ENCODE measurements around the gene MATN4. TPM values are rescaled to one million over a fixed set of nuclear protein-coding genes. Genes with fewer than 3 reads are reported as not detected.

Gene MATN4
- total RNA-seq, 1 experiment from 2014 or later = 0.64 TPM

- ATAC-seq (no peak), DNase-seq (ENCODE audit: low read depth, low spot score) (no peak)
- H3K4me3 ChIP-seq (replicated peaks in 1 of 2; ENCODE audit: low read depth in 1 of 2, low read length in 2 of 2) = no peak overlapping the region
- H3K9me3 ChIP-seq (ENCODE audit: control insufficient read depth in 1 of 2, insufficient read depth in 1 of 2, low read depth in 1 of 2, low read length in 2 of 2) = no peaks in the 10 kb centered on the region
- TF ChIP-seq CTCF (IDR thresholded peaks at IDR 0.05 in 2 of 3, conservative IDR thresholded peaks at IDR 0.05 in 1 of 3; ENCODE audit: borderline replicate concordance in 1 of 3, insufficient read depth in 1 of 3, low read depth in 2 of 3, low read length in 2 of 3) (no peak), TCF7L2 (IDR thresholded peaks at IDR 0.05; ENCODE audit: borderline replicate concordance, extremely low read depth, insufficient read depth, insufficient read length) (no peak), EZH2phosphoT487 (IDR thresholded peaks at IDR 0.05; ENCODE audit: borderline replicate concordance) (no peak), POLR2AphosphoS5 (IDR thresholded peaks at IDR 0.05; ENCODE audit: low read depth, low read length) (no peak)
- TF ChIP-seq, protein P1, sequence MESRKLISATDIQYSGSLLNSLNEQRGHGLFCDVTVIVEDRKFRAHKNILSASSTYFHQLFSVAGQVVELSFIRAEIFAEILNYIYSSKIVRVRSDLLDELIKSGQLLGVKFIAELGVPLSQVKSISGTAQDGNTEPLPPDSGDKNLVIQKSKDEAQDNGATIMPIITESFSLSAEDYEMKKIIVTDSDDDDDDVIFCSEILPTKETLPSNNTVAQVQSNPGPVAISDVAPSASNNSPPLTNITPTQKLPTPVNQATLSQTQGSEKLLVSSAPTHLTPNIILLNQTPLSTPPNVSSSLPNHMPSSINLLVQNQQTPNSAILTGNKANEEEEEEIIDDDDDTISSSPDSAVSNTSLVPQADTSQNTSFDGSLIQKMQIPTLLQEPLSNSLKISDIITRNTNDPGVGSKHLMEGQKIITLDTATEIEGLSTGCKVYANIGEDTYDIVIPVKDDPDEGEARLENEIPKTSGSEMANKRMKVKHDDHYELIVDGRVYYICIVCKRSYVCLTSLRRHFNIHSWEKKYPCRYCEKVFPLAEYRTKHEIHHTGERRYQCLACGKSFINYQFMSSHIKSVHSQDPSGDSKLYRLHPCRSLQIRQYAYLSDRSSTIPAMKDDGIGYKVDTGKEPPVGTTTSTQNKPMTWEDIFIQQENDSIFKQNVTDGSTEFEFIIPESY (IDR thresholded peaks at IDR 0.05; ENCODE audit: extremely low read depth, insufficient replicate concordance, low read length) = no peak
- CTCF ChIA-PET = interaction anchor here (1.0 to 1.8 kb wide), 2 partner anchors 38 to 41 kb away, joined by 3 to 4 read pairs; no protein-coding TSS in a partner anchor
- H3K4me2 ChIP-seq (ENCODE audit: low read length) = no peak overlapping the region
- no TSS peak for BruUV-seq (replicated peaks)
- no peaks in the 10 kb centered on the region for H3K79me2 ChIP-seq (ENCODE audit: insufficient read depth, low read length)
- peaks cover 11% of the 10 kb centered on the region for H3K27me3 ChIP-seq (ENCODE audit: insufficient read depth, low read length)
- POLR2A ChIA-PET = interaction anchor here (0.6 kb wide), 1 partner anchor 85 kb away, joined by 3 read pairs; no protein-coding TSS in a partner anchor
- H2AFZ ChIP-seq (ENCODE audit: low read depth, low read length, poor library complexity, severe bottlenecking) = no peak overlapping the region
- H3K9ac ChIP-seq (ENCODE audit: low read length) = no peak overlapping the region
- RAD21 ChIA-PET (ENCODE audit: low non-redundant PET in 1 of 2, low total read pairs in 2 of 2, uncharacterized antibody in 2 of 2, unreplicated experiment in 2 of 2) = no interaction called here
- H3K27ac ChIP-seq (ENCODE audit: low read depth, low read length) = no peak overlapping the region
- intact Hi-C loops (cut with micrococcal nuclease) = no loop called here
- H4K20me1 ChIP-seq (ENCODE audit: insufficient read depth) = no peaks in the 10 kb centered on the region
- no peaks in the 10 kb centered on the region for H3K9me2 ChIP-seq (ENCODE audit: insufficient read depth)
- H3K4me1 ChIP-seq (ENCODE audit: control insufficient read depth in 1 of 2, insufficient read depth in 2 of 2, low read length in 2 of 2) = peaks cover 10 to 11% of the 10 kb centered on the region in 2 experiments; a peak in 2 of 4 replicates
- no peaks in the 10 kb centered on the region for H3K36me3 ChIP-seq (ENCODE audit: control insufficient read depth in 1 of 2, insufficient read depth in 2 of 2, low read length in 2 of 2)
Measured at GRCh38 chr20:45253261-45253660, 54.8 kb downstream of the MATN4 start.
